Central memory CD8-positive, alpha-beta T cell (primary cell): ENCODE measurements around the gene RPL37A.
A peak's percentile ranks its signal among the peaks of the same experiment; 100 is the strongest.
"Not testable (repeated sequence)": the region's sequence is repeated elsewhere in the genome, so short reads cannot be mapped to it uniquely, and the experiment has no call there.

Experiments used
- ATAC-seq: fragments of 150-1000 bp; cut with Tn5 transposase; replicated peaks from 2 replicates; pipeline ENCODE4 v1.10.0; 2022; ENCODE audit warnings: mild to moderate bottlenecking, moderate FRiP score, moderate number of reproducible peaks; ENCODE audit not compliant: poor library complexity, severe bottlenecking; ENCODE audit errors: extremely low read depth
- DNase-seq, 2 donors: peaks; one replicate each; pipeline ENCODE4 v3.0.0; 2021; ENCODE audit warnings: low spot score in 2 of 2
- H3K27ac Mint-ChIP-seq: one replicate; pipeline ENCODE4 v1.8.0; 2022; ENCODE audit warnings: low read depth, mild to moderate bottlenecking, moderate library complexity, mixed read lengths
- H3K27me3 Mint-ChIP-seq: one replicate; pipeline ENCODE4 v1.8.0; 2022; ENCODE audit warnings: mixed read lengths
- H3K36me3 Mint-ChIP-seq: one replicate; pipeline ENCODE4 v1.8.0; 2022; ENCODE audit warnings: mild to moderate bottlenecking, moderate library complexity, mixed read lengths; ENCODE audit not compliant: insufficient read depth
- H3K4me1 Mint-ChIP-seq: one replicate; pipeline ENCODE4 v1.8.0; 2022; ENCODE audit warnings: mixed read lengths
- H3K4me3 Mint-ChIP-seq: one replicate; pipeline ENCODE4 v1.8.0; 2022; ENCODE audit warnings: mild to moderate bottlenecking, moderate library complexity, mixed read lengths
- H3K9me3 Mint-ChIP-seq: one replicate; pipeline ENCODE4 v1.8.0; 2022; ENCODE audit warnings: mixed read lengths

The RPL37A gene

GRCh38 chr2:216507220-216508160, 8.8 kb downstream of the RPL37A start:
- ATAC-seq, result no peak
- no peaks in the 10 kb centered on the region for H3K9me3 Mint-ChIP-seq
- H3K27me3 Mint-ChIP-seq, result no peaks in the 10 kb centered on the region
- H3K36me3 Mint-ChIP-seq, result peaks cover 23% of the 10 kb centered on the region
- H3K4me1 Mint-ChIP-seq, result peaks cover 28% of the 10 kb centered on the region
- H3K4me3 Mint-ChIP-seq, result no peak overlapping the region
- DNase-seq, result no peak
- H3K27ac Mint-ChIP-seq, result no peak overlapping the region

GRCh38 chr2:216508229-216508628, 9.6 kb downstream of the RPL37A start:
- peaks cover 23% of the 10 kb centered on the region for H3K4me1 Mint-ChIP-seq
- H3K27me3 Mint-ChIP-seq, result no peaks in the 10 kb centered on the region
- no peak for ATAC-seq
- H3K27ac Mint-ChIP-seq, result no peak overlapping the region
- H3K36me3 Mint-ChIP-seq, result peaks cover 16% of the 10 kb centered on the region
- H3K4me3 Mint-ChIP-seq, result no peak overlapping the region
- H3K9me3 Mint-ChIP-seq, result no peaks in the 10 kb centered on the region
- no peak for DNase-seq

GRCh38 chr2:216516730-216517350, 18.2 kb downstream of the RPL37A start:
- DNase-seq (no peak), ATAC-seq (no peak)
- H3K4me3 Mint-ChIP-seq, result no peak overlapping the region
- H3K27me3 Mint-ChIP-seq, result no peaks in the 10 kb centered on the region
- no peak overlapping the region for H3K27ac Mint-ChIP-seq
- H3K9me3 Mint-ChIP-seq, result no peaks in the 10 kb centered on the region
- H3K4me1 Mint-ChIP-seq, result no peaks in the 10 kb centered on the region
- H3K36me3 Mint-ChIP-seq, result no peaks in the 10 kb centered on the region

- H3K27me3 Mint-ChIP-seq, result no peaks in the 10 kb centered on the region
- H3K36me3 Mint-ChIP-seq, result no peaks in the 10 kb centered on the region
- no peaks in the 10 kb centered on the region for H3K9me3 Mint-ChIP-seq
- H3K4me1 Mint-ChIP-seq, result no peaks in the 10 kb centered on the region
- ATAC-seq (no peak), DNase-seq (no peak)
- no peak overlapping the region for H3K27ac Mint-ChIP-seq
- no peak overlapping the region for H3K4me3 Mint-ChIP-seq
These were observed 19.0 kb downstream of the RPL37A start for GRCh38 chr2:216517447-216518225.

GRCh38 chr2:216518566-216519119, 20.0 kb downstream of the RPL37A start:
- H3K9me3 Mint-ChIP-seq, DNase-seq, H3K36me3 Mint-ChIP-seq, H3K4me3 Mint-ChIP-seq, ATAC-seq, H3K27me3 Mint-ChIP-seq, H3K4me1 Mint-ChIP-seq, H3K27ac Mint-ChIP-seq: not testable (repeated sequence)

GRCh38 chr2:216519154-216519762, 20.6 kb downstream of the RPL37A start:
- Mint-ChIP-seq H3K9me3 (no peaks in the 10 kb centered on the region), H3K27me3 (no peaks in the 10 kb centered on the region), H3K4me1 (no peaks in the 10 kb centered on the region), H3K36me3 (no peaks in the 10 kb centered on the region), H3K27ac (no peak overlapping the region), H3K4me3 (no peak overlapping the region)
- peak; percentile 52 for ATAC-seq
- DNase-seq, result peak in 1 of 2 donors; percentile 31

- Mint-ChIP-seq H3K9me3 (no peaks in the 10 kb centered on the region), H3K27ac (no peak overlapping the region), H3K4me3 (no peak overlapping the region), H3K27me3 (no peaks in the 10 kb centered on the region), H3K36me3 (no peaks in the 10 kb centered on the region), H3K4me1 (no peaks in the 10 kb centered on the region)
- ATAC-seq (no peak), DNase-seq (no peak)
These were observed 21.5 kb downstream of the RPL37A start for GRCh38 chr2:216520112-216520511.

GRCh38 chr2:216522892-216523502, 24.4 kb downstream of the RPL37A start:
- ATAC-seq (no peak), DNase-seq (no peak)
- no peaks in the 10 kb centered on the region for H3K9me3 Mint-ChIP-seq
- no peaks in the 10 kb centered on the region for H3K4me1 Mint-ChIP-seq
- no peak overlapping the region for H3K4me3 Mint-ChIP-seq
- H3K27me3 Mint-ChIP-seq, result peaks cover 10% of the 10 kb centered on the region
- no peaks in the 10 kb centered on the region for H3K36me3 Mint-ChIP-seq
- H3K27ac Mint-ChIP-seq, result no peak overlapping the region

GRCh38 chr2:216525972-216526371, 27.3 kb downstream of the RPL37A start:
- no peaks in the 10 kb centered on the region for H3K36me3 Mint-ChIP-seq
- H3K4me1 Mint-ChIP-seq, result no peaks in the 10 kb centered on the region
- H3K27me3 Mint-ChIP-seq, result peaks cover 10% of the 10 kb centered on the region
- no peak overlapping the region for H3K27ac Mint-ChIP-seq
- no peaks in the 10 kb centered on the region for H3K9me3 Mint-ChIP-seq
- no peak for DNase-seq
- no peak for ATAC-seq
- no peak overlapping the region for H3K4me3 Mint-ChIP-seq

GRCh38 chr2:216526939-216527338, 28.3 kb downstream of the RPL37A start:
- peaks cover 10% of the 10 kb centered on the region for H3K27me3 Mint-ChIP-seq
- no peak overlapping the region for H3K4me3 Mint-ChIP-seq
- no peaks in the 10 kb centered on the region for H3K36me3 Mint-ChIP-seq
- no peak overlapping the region for H3K27ac Mint-ChIP-seq
- no peaks in the 10 kb centered on the region for H3K9me3 Mint-ChIP-seq
- ATAC-seq (no peak), DNase-seq (no peak)
- H3K4me1 Mint-ChIP-seq, result no peaks in the 10 kb centered on the region

- no peak for DNase-seq
- Mint-ChIP-seq H3K27me3 (peaks cover 10% of the 10 kb centered on the region), H3K9me3 (no peaks in the 10 kb centered on the region), H3K4me3 (no peak overlapping the region), H3K36me3 (no peaks in the 10 kb centered on the region), H3K4me1 (no peaks in the 10 kb centered on the region), H3K27ac (no peak overlapping the region)
- no peak for ATAC-seq
These were observed 29.0 kb downstream of the RPL37A start for GRCh38 chr2:216527600-216527999.

- H3K9me3 Mint-ChIP-seq, result no peaks in the 10 kb centered on the region
These were observed 33.9 kb downstream of the RPL37A start for GRCh38 chr2:216532562-216532961.

More at GRCh38 chr2:216532562-216532961, 33.9 kb downstream of the RPL37A start:
- H3K36me3 Mint-ChIP-seq, result no peaks in the 10 kb centered on the region
- H3K4me1 Mint-ChIP-seq, result no peaks in the 10 kb centered on the region
- DNase-seq (no peak), ATAC-seq (no peak)
- H3K27ac Mint-ChIP-seq, result no peak overlapping the region
- peaks cover 15% of the 10 kb centered on the region for H3K27me3 Mint-ChIP-seq
- H3K4me3 Mint-ChIP-seq, result no peak overlapping the region
